PC-9 (cell line): ENCODE data around the gene ELAVL3.

Source experiments
- CTCF ChIP-seq: fragments of 200-600 bp; sonication (generic); conservative IDR thresholded peaks from 2 replicates; pipeline ENCODE4 v1.6.1; 2017; ENCODE audit warnings: mixed run types, antibody characterized with exemption, mild to moderate bottlenecking, moderate library complexity
- EZH2 ChIP-seq: fragments of 200-600 bp; sonication (generic); IDR thresholded peaks from 2 replicates; pipeline ENCODE4 v1.8.0; 2017; ENCODE audit warnings: antibody characterized with exemption, low read depth

- no peak for TF ChIP-seq CTCF
- no peak for TF ChIP-seq EZH2
Measured at GRCh38 chr19:11473725-11474124, 7.1 kb downstream of the ELAVL3 start.
